A673 (cell line): ENCODE results near the gene ATP2A2.

Experiments
- EZH2 ChIP-seq: fragments of 200-600 bp; sonication (generic); IDR thresholded peaks from 2 replicates; pipeline ENCODE4 v1.6.1; 2017; ENCODE audit warnings: borderline replicate concordance, low read depth, mild to moderate bottlenecking, mixed read lengths, antibody characterized with exemption, low read length; ENCODE audit not compliant: poor library complexity, severe bottlenecking
- TF ChIP-seq, protein P1 (sequence below): fragments of 300-800, 200-600 bp; sonication (generic); conservative IDR thresholded peaks from 2 replicates; pipeline ENCODE4 v1.5.1; 2017; ENCODE audit warnings: low read depth, mild to moderate bottlenecking, antibody characterized with exemption, low read length, moderate library complexity, mixed read lengths

DNA sequence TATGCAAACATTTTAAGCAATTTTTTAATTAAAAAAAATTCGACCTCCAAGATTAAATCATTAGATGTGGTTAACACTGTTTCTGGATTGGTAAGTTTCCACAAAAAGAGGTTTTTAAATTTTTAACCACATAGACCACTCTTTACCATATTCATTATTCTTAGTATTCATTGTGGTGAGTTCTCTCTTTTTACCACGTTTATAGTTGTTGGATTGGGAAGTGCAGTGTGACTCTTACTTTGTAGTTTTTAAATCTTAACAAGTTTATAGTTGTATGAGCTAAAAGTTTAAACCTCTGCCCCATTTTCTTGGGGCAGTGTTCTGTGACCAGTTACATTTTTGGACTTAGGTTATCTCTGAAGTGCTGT, 8.6 kb downstream of the ATP2A2 start:
- TF ChIP-seq, protein P1, sequence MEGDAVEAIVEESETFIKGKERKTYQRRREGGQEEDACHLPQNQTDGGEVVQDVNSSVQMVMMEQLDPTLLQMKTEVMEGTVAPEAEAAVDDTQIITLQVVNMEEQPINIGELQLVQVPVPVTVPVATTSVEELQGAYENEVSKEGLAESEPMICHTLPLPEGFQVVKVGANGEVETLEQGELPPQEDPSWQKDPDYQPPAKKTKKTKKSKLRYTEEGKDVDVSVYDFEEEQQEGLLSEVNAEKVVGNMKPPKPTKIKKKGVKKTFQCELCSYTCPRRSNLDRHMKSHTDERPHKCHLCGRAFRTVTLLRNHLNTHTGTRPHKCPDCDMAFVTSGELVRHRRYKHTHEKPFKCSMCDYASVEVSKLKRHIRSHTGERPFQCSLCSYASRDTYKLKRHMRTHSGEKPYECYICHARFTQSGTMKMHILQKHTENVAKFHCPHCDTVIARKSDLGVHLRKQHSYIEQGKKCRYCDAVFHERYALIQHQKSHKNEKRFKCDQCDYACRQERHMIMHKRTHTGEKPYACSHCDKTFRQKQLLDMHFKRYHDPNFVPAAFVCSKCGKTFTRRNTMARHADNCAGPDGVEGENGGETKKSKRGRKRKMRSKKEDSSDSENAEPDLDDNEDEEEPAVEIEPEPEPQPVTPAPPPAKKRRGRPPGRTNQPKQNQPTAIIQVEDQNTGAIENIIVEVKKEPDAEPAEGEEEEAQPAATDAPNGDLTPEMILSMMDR, result no peak
- TF ChIP-seq EZH2, result no peak
